Esophagus squamous epithelium (tissue), 5 donors: ENCODE data around the gene OPALIN. TPM values are rescaled to one million over a fixed set of nuclear protein-coding genes. Genes with fewer than 3 reads are reported as not detected.

Experiments
- DNase-seq: peaks from one replicate; lab custom pipeline; 2025; lab: John Stamatoyannopoulos, UW
- H3K27ac ChIP-seq, 4 donors: fragments of 200-600 bp; sonication (generic); one replicate each; pipeline ENCODE4 v1.5.1; 2016 to 2019; ENCODE audit warnings: mild to moderate bottlenecking in 1 of 4
- H3K27me3 ChIP-seq, 4 donors: fragments of 200-600 bp; sonication (generic); 1 replicate in 3 of 4; 2 replicates in 1 of 4; pipeline versions ENCODE4 v1.5.1 to v1.6.0; 2017 to 2021; ENCODE audit warnings: antibody characterized with exemption in 1 of 4
- H3K36me3 ChIP-seq, 3 donors: fragments of 200-600 bp; sonication (generic); one replicate each; pipeline ENCODE4 v1.5.1; 2016 to 2019
- H3K4me1 ChIP-seq, 3 donors: fragments of 200-600 bp; sonication (generic); one replicate each; pipeline ENCODE4 v1.5.1; 2017 to 2019
- H3K4me3 ChIP-seq, 4 donors: fragments of 200-600 bp; sonication (generic); 1 replicate in 3 of 4; 2 replicates in 1 of 4; pipeline ENCODE4 v1.5.1; 2016 to 2019; ENCODE audit warnings: mild to moderate bottlenecking in 2 of 4, moderate library complexity in 1 of 4
- H3K9me3 ChIP-seq, 3 donors: fragments of 200-600 bp; sonication (generic); one replicate each; pipeline ENCODE4 v1.5.1; 2016 to 2019
- POLR2A ChIP-seq, 4 donors: fragments of 450-650 bp; IDR thresholded peaks; one replicate each; pipeline ENCODE4 v1.6.1; 2017; ENCODE audit warnings: antibody characterized with exemption in 4 of 4, mild to moderate bottlenecking in 4 of 4, moderate library complexity in 3 of 4
- WGBS, 2 donors: methylation state at CpG; one replicate each; pipeline ENCODE4 v1.1.5; 2018; 5-methylcytosine and 5-hydroxymethylcytosine counted together
- intact Hi-C: fragments of 100-400 bp; cut with DNase I; formaldehyde crosslinking; loops from one replicate; pipeline ENCODE4 v1.15.0; 2022
- total RNA-seq, 4 donors: library from RNA; depleted of rRNA; stranded (reverse); fragments of >200 nt; gene quantifications; one replicate each; pipeline ENCODE4 v1.1.0, GENCODE V29; 2016
- TF ChIP-seq, protein P1 (sequence below), 6 experiments: fragments of 450-650 bp in 4 of 6; fragments of 200-600 bp in 2 of 6; sonication (generic) in 2 of 6; IDR thresholded peaks; one replicate each; pipeline ENCODE4 v1.5.1; 2016 to 2019; ENCODE audit warnings: antibody characterized with exemption in 6 of 6, mild to moderate bottlenecking in 4 of 6, moderate library complexity in 4 of 6
- donor health status: DM: yes; HTN: yes; CAD: no.

Gene OPALIN
- total RNA-seq, 4 donors from 2014 or later = not detected

- WGBS, 2 donors = 66 to 75% methylated on average over 6 to 13 of the region's 16 CpGs
- DNase-seq = no peak
- Histone ChIP-seq H3K27me3 (peaks cover 0 to 75% (median 0%) of the 10 kb centered on the region in 4 donors), H3K4me3 (no peak overlapping the region), H3K27ac (no peak overlapping the region), H3K9me3 (no peaks in the 10 kb centered on the region), H3K36me3 (no peaks in the 10 kb centered on the region), H3K4me1 (peaks cover 0 to 3% (median 0%) of the 10 kb centered on the region in 3 donors)
- intact Hi-C loops = no loop called here
- TF ChIP-seq, protein P1, sequence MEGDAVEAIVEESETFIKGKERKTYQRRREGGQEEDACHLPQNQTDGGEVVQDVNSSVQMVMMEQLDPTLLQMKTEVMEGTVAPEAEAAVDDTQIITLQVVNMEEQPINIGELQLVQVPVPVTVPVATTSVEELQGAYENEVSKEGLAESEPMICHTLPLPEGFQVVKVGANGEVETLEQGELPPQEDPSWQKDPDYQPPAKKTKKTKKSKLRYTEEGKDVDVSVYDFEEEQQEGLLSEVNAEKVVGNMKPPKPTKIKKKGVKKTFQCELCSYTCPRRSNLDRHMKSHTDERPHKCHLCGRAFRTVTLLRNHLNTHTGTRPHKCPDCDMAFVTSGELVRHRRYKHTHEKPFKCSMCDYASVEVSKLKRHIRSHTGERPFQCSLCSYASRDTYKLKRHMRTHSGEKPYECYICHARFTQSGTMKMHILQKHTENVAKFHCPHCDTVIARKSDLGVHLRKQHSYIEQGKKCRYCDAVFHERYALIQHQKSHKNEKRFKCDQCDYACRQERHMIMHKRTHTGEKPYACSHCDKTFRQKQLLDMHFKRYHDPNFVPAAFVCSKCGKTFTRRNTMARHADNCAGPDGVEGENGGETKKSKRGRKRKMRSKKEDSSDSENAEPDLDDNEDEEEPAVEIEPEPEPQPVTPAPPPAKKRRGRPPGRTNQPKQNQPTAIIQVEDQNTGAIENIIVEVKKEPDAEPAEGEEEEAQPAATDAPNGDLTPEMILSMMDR (IDR thresholded peaks at IDR 0.05) = no peak
- no peak for TF ChIP-seq POLR2A (IDR thresholded peaks at IDR 0.05)
Measured at GRCh38 chr10:96402417-96403305, 43.9 kb upstream of the OPALIN start.

- 45 to 58% methylated on average over 7 of the region's 7 CpGs for WGBS, 2 donors
Measured at GRCh38 chr10:96401036-96401435, 42.2 kb upstream of the OPALIN start.

DNA sequence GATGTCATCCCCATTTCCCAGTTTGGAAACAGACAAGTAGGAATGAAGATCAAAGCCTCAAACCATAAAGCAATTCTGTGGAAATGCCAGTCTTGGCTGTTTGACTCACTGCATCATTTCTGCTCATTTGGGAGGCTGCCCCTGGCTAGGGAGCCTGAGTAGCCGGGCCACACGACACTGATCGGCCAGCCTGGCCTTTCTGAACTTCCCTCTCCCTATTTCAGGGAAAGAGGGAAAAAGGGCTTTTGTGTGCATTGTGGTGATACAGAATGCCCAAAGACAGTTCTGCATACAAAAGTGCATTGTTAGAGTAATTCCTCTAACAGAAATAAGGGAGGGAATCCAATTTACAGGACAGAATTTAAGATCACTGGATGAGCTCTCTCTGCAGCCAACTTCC is 41.7 kb upstream of the OPALIN start:
- WGBS, 2 donors = 68 to 83% methylated on average over 2 to 3 of the region's 3 CpGs
- intact Hi-C loops = no loop called here
- H3K9me3 ChIP-seq = no peaks in the 10 kb centered on the region
- no peak for DNase-seq
- no peaks in the 10 kb centered on the region for H3K4me1 ChIP-seq
- TF ChIP-seq POLR2A (IDR thresholded peaks at IDR 0.05) = no peak
- TF ChIP-seq, protein P1 (IDR thresholded peaks at IDR 0.05) = no peak
- H3K4me3 ChIP-seq = no peak overlapping the region
- H3K27me3 ChIP-seq = peaks cover 0 to 70% (median 4%) of the 10 kb centered on the region in 4 donors
- no peaks in the 10 kb centered on the region for H3K36me3 ChIP-seq
- no peak overlapping the region for H3K27ac ChIP-seq

More at GRCh38 chr10:96401036-96401435, 42.2 kb upstream of the OPALIN start:
- intact Hi-C loops = no loop called here
- H3K4me1 ChIP-seq = no peaks in the 10 kb centered on the region
- H3K27me3 ChIP-seq = peaks cover 0 to 72% (median 4%) of the 10 kb centered on the region in 4 donors
- no peak overlapping the region for H3K27ac ChIP-seq
- TF ChIP-seq, protein P1 (IDR thresholded peaks at IDR 0.05) = no peak
- TF ChIP-seq POLR2A (IDR thresholded peaks at IDR 0.05) = no peak
- H3K36me3 ChIP-seq = no peaks in the 10 kb centered on the region
- H3K9me3 ChIP-seq = no peaks in the 10 kb centered on the region
- DNase-seq = no peak
- H3K4me3 ChIP-seq = no peak overlapping the region

GRCh38 chr10:96397902-96398301 is 39.1 kb upstream of the OPALIN start:
- intact Hi-C loops = loop anchor here (10.0 kb wide), 1 partner anchor 117 kb away; the partner anchor contains the start of gene TLL2
- Histone ChIP-seq H3K36me3 (no peaks in the 10 kb centered on the region), H3K27ac (no peak overlapping the region), H3K27me3 (peaks cover 0 to 90% (median 4%) of the 10 kb centered on the region in 4 donors), H3K4me1 (no peaks in the 10 kb centered on the region), H3K4me3 (no peak overlapping the region), H3K9me3 (no peaks in the 10 kb centered on the region)
- TF ChIP-seq, protein P1 (IDR thresholded peaks at IDR 0.05) = no peak
- TF ChIP-seq POLR2A (IDR thresholded peaks at IDR 0.05) = no peak
- WGBS, 2 donors = 100% methylated on average over 1 of the region's 1 CpG
- no peak for DNase-seq
